Measurements from ENCODE around the gene ZNF44.

GRCh38 chr19:12260861-12261260 is 33.8 kb downstream of the ZNF44 start:
- no peak for TF ChIP-seq CTCF (IDR thresholded peaks at IDR 0.05)
- TF ChIP-seq ATF3 (CRISPR knock-in tag; conservative IDR thresholded peaks at IDR 0.05) = no peak
- no peak for TF ChIP-seq CREB1 (CRISPR knock-in tag; IDR thresholded peaks at IDR 0.05)
- no peak for TF ChIP-seq CDX4 (CRISPR knock-in tag; IDR thresholded peaks at IDR 0.05; ENCODE audit: borderline replicate concordance)
- no peak for TF ChIP-seq FOXK1 (CRISPR knock-in tag; IDR thresholded peaks at IDR 0.05)
- no peak for TF ChIP-seq TEAD1 (CRISPR knock-in tag; IDR thresholded peaks at IDR 0.05)
- no peak for TF ChIP-seq SP1 (CRISPR knock-in tag; conservative IDR thresholded peaks at IDR 0.05)
